ENCODE data around the gene KIAA0232.
A peak's percentile ranks its signal among the peaks of the same experiment; 100 is the strongest.
"Not testable (repeated sequence)": the region's sequence is repeated elsewhere in the genome, so short reads cannot be mapped to it uniquely, and the experiment has no call there.

Gene KIAA0232

DNA sequence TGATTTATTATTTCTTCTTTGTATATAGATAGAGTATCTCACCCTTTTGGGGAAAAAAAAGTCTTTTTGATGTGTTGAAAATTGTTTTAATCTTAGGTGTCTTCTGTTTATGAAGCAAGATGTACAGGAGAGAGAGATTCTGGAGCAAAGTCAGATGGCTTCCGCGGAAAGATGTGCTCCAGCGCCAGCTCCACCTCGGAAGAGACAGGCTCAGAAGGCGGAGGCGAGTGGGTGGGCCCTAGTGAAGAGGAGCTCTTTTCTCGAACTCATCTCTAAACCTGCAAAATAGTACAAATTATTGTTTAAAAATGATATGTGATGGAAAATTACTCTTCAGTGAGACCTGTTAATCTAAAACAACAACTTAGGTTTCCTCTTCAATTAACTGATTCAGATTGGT lies 98.2 kb downstream of the KIAA0232 start:
- DNase-seq (ENCODE audit: low spot score) (no peak), FAIRE-seq (no peak)

DNA sequence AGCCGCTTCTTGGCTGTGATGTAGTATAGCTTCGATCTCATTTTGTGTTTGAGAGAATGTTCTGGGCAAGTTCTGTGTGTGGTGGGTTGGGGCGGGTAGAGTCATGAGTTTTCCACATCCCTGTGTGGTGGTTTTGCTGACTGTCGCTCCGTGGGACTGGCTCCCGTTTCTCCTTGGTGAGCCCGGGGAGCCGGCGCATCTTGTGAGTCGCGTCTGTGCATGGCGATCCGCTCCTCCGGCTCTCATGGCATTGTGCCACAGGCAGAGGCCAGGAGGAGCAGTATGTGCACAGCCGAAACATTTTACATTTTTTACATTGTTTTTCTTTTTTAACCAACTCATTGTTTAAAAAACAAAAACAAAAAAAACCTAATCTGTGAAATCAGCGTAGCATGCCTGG lies 99.4 kb downstream of the KIAA0232 start:
- DNase-seq (ENCODE audit: low spot score) (no peak), FAIRE-seq (no peak)

DNA sequence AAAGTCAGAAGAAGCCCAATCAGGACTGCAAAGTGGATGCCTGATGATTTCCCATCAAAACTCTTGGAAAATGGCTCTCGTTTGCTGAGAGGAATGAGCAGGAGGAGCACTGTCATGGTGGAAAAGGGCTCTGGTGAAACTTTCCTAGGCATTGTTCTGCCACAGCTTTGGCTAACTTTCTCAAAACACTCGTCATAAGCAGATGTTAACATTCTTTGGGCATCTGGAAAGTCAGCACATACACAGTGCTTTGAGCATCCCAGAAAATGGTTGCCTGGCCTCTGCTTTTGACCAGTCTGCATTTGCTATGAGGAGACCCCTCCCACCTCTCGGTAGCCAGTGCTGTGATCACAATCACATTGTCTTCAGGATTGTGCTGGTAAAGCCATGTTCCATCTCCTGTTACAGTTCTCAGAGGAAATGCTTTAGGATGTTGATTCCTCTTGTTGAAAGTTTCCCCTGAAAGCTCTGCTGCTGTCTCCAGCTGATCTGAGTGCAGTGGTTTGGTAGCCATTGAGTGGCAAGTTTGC lies 101.9 kb downstream of the KIAA0232 start:
- DNase-seq (ENCODE audit: low spot score), result no peak
- no peak for FAIRE-seq

DNA sequence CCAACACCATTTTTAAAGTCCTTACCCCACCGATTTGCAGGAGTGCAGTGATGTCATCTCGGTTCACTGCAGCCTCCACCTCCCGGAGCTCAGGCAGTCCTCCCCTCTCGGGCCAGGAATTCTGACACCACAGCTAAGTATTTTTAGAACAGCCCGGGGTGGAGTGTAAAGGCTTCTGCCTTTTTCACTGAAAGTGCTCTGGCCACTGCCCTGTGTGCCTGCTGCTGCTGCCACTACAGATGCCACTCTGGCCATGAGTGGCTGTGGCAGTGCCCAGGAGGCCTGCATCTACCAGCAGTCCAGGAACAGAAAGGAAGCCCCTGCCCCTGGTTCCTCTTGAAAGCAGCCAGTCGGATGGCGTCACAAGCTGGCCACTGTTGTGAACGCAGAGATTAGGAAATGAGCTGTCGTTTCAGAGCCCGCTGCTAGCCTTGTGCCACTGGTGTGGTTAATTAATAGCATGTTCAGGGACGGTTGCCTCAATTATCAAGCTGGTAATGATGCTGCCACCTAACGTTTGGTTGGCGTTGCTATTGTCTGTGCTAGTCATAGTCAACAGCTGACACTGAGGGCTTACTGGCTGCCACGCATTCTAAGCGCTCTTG lies 103.5 kb downstream of the KIAA0232 start:
- peak; percentile 71 for FAIRE-seq
- peak; percentile 76 for DNase-seq (ENCODE audit: low spot score)

DNA sequence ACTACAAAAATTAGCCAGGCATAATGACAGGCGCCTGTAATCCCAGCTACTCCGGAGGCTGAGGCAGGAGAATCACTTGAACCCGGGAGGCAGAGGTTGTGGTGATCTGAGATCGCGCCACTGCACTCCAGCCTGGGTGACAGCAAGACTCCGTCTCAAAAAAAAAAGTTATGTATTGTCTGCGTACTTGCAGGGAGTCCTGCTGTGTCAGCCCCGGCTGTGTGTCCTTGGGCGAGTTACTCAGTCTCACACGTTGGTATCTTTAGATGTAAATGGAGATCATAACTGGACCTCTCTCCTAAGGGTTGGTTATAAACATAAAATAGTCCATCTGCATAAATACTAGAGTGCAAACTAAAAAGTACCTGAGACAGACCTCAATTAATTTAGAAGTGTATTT lies 104.4 kb downstream of the KIAA0232 start:
- DNase-seq (ENCODE audit: low spot score) (no peak), FAIRE-seq (no peak)

DNA sequence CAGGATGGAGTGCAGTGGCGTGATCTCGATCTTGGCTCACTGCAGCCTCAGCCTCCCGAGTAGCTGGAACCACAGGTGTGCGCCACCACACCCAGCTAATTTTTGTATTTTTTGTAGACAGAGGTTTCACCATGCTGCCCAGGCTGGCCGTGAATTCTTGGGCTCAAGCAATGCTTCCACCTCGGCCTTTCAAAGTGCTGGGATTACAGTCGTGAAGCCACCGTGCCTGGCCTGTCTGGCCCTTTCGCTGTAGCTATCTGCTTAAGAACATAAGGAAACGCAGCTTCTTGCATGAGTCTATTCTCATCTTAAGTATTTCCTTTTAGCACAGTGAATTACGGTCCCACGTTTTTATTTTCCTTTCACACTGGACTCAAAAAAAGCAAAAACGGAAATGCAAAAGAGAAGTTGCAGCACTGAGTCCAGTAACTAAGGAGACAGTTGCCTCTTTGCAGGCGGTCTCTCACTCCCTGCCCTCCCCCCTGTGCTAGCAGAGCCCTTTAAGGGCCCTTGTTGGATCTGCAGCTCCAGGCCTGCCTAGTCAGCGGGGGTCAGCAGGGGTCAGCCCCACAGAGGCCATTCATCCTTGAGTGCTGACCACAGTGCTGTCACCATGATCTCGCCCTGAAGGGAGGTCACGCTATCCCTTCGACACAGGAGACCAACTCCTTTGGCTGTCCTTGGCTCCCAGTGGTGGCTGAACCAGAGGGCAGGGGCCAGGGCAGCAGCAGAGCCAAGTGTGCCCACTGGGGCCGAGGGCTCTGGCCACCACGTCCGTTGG lies 105.3 kb downstream of the KIAA0232 start:
- FAIRE-seq, result no peak

DNA sequence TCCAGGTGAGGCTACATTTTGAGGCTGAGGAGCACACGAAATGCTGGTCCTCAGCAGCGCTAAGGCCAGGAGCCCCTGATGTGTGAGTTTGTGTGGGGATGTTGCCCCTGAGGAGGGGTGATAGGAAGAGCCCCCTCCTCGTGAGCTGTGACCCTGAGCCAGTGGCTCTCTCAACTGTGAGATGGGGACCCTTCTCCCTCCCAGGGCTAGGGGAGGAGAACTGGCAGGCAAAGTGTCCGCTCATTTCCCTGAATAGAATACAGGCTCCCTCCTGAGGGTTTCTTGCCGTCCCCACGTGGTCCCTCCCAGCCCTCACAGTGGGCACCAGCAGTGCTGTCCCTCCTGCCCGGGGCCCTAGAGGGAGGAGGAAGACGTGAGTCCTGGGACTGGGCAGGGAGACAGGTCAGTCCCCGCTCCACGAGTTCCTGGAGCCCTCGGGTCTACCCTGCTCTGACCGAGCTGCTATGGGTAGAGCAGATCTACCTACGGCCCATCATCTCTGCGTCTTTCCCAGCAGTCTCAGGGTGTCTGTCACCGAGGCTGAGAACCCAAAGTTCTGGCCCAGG lies 106.1 kb downstream of the KIAA0232 start:
- DNase-seq (ENCODE audit: low spot score), result no peak
- FAIRE-seq, result no peak

More for the DNA sequence above, 105.3 kb downstream of the KIAA0232 start:
- DNase-seq (ENCODE audit: low spot score), result peak; percentile 66

DNA sequence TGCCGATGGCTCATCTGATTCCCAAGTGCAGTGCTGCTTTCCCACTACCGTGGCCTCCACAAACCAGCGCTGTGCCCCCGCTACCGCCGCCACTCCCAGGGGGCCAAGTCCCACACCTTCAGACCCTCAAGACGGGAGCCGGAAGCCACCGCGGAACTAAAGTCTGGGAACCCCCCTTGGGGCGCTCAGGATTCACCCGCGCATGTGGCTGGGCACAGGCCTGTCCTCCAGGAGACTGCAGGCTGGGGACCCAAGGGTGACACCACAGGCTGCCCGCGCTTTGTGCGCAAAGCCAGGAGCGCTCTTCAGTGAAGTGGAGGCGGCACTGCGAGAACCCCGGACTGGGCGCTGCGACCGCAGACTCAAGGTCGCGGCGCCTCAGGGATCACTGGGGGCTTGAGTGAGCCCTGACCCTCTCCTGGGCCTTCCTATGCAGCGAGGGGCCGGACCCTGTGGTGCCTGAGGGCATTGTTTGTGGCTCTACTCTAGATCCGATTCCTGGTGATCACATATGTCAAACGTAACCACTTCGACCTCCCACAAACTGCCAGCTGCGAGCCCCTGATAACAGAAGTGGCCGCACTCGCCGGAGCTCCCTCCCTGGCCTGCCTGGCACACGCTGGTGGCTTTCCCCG lies 106.7 kb downstream of the KIAA0232 start:
- no peak for DNase-seq (ENCODE audit: low spot score)
- no peak for FAIRE-seq

DNA sequence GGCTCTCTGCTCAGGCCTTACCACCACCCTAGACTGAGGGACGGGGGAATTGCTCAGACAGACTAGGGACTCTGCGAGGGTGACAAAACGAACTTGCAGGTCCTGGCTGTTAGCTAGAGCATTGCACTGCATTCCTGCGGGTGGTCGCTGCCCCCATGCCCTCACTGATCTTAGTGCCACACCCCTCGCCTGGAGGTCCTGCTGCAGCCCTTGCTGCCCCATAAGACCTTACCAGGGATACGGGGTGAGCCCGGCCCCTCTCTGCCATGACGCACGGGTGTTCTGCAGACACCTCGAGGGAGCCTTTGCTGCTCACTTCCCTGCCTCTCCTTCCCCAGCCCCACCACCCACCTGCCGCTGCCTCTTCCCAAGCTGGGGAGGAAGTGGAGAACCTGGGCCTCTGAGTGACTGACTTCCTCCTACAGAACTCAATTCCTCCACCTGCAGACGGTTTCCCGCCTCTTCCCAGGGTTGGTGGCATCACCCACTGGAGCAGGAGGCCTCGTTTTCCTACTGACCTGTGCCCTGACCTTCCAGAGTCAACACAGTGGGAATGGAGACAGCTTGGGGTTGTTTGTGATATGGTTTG lies 107.3 kb downstream of the KIAA0232 start:
- FAIRE-seq, result no peak
- no peak for DNase-seq (ENCODE audit: low spot score)

DNA sequence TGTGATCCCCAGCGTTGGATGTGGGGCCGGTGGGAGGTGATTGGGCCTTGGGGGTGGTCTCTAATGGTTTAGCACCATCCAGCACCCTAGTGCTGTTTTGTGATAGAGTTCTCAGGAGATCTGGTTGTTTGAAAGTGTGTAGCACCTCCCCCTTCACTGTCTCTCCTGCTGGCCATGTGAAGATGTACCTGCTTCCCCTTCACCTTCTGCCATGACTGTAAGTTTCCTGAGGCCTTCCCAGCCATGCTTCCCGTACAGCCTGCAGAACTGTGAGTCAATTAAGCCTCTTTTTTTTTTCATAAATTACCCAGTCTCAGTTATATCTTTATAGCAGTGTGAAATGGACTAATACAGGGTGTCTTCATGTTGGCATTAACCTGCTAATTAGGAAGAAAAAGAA lies 107.8 kb downstream of the KIAA0232 start:
- DNase-seq (ENCODE audit: low spot score) (no peak), FAIRE-seq (no peak)

DNA sequence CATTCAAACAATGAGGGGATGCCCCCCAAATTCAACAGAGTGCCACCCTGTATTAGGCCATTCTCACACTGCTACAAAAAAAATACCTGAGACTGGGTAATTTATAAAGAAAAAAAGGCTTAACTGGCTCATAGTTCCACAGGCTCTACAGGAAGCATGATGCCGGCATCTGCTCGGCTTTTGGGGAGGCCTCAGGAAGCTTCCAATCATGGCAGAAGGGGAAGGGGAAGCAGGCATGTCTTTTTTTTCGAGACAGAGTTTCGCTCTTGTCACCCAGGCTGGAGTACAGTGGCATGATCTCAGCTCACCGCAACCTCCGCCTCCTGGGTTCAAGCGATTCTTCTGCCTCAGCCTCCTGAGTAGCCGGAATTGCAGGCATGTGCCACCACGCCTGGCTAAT lies 108.4 kb downstream of the KIAA0232 start:
- DNase-seq (ENCODE audit: low spot score); FAIRE-seq: not testable (repeated sequence)

DNA sequence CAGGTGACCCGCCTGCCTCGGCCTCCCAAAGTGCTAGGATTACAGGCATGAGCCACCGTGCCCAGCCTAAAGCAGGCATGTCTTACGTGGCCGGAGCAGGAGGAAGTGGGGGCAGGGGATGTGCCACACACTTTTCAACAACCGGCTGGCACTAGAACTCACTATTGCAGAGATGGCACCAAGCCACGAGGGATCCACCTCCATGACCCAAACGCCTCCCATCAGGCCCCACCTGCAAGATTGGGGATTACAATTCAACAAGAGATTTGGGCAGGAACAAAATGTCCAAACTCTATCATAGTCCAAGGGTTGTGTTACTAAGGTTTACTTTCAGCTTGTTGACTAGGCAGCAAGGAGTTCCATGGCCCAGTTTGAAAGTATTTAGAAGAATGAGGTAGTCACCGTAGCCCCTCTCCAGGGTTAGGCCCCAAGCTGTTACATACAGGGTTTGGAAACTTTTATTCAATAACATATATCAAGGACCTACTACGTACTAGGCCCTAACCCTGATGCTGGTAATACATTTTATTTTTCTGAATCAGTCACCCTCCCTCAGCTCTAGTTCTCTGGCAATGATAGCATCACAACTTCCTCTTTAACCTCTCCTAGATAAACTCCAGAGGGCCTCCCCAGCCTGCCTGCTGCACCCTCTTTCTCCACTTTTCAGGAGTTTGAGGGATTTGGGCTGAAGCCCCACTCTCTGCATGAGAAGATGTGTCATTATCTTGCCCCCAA lies 109.1 kb downstream of the KIAA0232 start:
- no peak for FAIRE-seq

DNA sequence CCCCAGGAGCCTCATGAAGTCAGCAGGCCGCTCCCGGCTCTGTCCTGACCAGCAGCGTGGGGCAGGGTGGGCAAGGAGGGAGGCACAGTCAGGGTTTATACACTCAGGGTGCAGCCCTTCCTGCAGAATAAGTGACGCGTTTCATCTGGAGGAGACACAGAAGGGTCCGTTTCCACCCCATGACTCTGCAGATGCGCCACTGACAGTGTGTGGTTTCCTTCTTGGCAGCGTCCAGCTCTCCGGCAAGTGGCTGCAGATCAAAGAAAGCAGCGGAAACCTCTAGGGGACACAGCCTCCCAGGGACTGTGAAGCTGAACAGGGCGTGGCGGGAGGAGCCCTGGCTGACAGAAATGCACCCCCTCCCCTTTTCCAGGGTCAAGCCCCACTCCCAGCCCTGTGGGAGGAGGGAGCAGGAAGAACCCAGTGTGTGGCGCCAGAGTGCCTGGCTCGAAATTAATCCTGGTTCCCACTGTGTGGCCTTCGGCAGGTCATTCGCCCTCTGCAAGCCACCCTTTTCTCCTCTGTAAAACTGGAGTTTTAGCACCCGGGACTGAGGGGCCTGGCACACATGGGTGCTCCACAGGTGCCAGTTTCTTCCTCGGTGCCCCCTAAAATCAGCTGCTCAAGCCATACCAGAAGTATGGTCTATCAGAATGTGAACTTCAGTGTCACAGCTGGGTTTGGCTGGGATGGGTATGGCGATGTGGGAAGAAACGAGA lies 109.8 kb downstream of the KIAA0232 start:
- FAIRE-seq (peak; percentile 79), DNase-seq (ENCODE audit: low spot score) (peak; percentile 83)

More for the DNA sequence above, 109.1 kb downstream of the KIAA0232 start:
- DNase-seq (ENCODE audit: low spot score), result no peak

DNA sequence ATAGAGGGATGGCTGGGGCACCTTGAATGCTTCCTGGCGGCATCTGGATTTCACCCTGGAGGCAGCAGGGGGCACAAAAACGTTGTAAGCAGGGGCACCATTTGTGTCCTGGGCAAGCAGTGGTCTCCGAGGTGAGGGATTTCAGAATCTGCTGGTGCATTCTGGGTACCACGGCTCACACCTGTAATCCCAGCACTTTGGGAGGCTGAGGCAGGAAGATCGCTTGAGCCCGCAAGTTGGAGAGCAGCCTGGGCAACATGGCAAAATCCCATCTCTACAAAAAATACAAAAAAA lies 110.3 kb downstream of the KIAA0232 start:
- no peak for DNase-seq (ENCODE audit: low spot score)
- FAIRE-seq, result no peak

DNA sequence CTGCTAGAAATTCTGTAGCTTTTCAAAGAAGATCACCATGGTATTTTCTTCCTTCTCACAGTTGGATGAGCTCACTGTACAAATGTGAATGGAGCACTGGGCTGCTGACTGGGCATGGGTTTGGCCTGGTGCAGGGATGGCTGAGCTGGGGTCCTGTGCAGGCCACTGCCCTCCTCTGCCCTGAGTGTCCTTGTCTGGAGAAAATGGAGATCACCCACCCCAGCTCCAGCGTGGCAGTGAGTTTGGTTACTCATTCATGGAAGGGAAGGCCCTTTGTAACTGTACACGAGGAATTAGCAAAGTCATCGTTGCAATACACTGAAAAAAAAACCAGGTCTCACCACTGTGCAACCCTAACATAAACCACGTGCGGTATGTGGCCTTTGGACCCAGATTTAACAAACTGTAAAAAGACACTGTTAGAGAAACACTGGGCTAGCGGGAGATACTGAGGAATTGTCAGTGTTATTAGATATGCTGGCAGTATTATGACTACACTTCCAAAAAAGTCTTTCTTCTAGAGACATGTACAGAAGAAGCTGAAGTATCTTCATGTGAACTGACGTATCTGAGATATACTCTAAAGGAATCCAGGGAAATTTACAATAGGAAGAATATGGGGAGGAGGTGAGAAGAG lies 111.0 kb downstream of the KIAA0232 start:
- FAIRE-seq (peak; percentile 87), DNase-seq (ENCODE audit: low spot score) (peak; percentile 77)

DNA sequence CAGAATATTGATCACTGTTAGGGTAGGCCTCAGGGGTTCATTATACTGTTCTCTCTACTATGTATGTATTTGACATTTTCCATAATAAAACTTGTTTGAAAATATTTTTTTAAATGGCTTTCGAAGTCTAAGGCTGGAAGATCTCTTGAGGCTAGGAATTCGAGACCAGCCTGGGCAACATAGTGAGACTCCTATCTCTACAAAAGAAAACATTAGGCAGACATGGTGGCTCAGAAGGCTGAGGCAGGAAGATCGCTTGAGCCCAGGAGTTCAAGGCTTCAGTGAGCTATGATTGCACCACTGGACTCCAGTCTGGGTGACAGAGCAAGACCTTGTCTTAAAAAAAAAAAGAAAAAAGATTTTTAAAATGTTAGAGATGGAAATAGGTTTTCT lies 111.6 kb downstream of the KIAA0232 start:
- DNase-seq (ENCODE audit: low spot score) (no peak), FAIRE-seq (no peak)

DNA sequence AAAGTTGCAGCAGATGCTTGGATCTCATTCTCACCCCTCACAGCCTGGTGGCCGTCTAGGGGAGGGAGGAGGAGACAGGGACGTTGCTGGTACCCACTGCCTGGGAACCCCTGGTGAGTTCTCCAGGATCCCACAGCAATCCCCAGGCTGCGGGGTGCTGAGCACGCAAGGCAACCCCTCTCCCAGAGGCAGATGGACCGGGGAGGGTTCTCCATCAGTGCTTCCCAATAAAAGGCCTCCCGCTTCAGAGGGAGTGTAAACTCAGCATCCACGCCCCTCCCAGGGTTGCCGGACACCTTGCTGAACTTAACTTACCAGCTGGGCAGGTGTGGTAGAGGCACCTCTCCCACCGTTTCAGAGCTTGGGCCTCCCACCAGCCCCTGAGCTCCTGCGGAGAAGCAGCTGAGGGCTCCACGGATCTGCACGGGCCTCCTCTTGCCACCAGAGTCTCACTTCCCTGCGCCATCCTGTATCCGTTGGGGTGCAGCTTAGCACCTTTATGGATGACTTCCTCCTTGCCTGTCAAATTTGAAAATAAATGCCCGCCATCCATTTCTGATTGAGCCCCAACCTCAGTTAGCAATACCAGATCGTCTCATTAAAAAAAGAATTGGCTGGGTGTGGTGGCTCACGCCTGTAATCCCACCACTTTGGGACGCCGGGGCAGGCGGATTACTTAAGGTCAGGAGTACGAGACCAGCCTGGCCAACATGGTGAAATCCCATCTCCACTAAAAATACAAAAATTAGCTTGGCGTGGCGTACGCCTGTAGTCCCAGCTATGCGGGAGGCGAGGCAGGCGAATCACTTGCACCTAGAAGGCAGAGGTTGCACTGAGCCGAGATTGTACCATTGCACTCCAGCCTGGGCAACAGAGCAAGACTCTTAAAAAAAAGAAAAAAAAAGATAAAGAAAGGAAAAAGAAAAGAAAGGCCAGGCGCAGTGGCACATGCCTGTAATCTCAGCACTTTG lies 112.3 kb downstream of the KIAA0232 start:
- FAIRE-seq, result no peak

DNA sequence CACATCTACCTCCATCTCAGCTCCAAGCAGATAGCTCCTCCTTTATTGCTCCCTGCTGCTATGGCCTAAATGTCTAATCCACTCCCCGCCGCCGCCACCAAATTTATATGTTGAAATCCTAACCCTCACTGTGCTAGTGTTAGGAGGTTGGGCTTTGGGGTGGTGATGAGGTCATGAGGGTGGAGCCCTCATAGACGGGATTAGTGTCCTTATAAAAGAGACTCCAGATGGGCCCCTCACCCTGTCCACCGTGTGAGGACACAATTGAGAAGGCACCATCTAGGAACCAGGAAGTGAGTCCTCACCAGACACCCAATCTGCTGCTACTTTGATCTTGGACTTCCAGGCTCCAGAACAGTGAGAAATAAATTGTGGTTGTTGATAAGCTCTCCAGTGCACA lies 113.5 kb downstream of the KIAA0232 start:
- DNase-seq (ENCODE audit: low spot score) (no peak), FAIRE-seq (no peak)

More for the DNA sequence above, 112.3 kb downstream of the KIAA0232 start:
- DNase-seq (ENCODE audit: low spot score), result no peak

DNA sequence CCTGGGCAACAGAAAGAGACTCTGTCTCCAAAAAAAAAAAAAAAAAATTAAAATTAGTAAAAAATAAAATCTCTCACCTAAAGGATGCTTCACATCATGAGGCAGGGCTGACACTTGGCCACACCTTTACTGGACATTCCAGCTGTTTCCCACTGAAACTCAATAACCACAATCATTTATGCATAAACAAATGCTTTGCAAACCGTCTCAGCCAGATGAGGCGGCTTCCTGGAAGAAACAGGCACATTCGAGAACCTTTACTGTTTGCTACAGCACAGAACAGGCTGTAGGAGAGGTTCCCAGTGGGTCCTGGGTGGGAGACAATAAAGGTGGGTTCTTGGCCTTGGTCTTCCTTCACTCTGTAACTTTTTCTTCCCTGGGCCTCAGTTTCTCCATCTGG lies 116.2 kb downstream of the KIAA0232 start:
- FAIRE-seq (no peak), DNase-seq (ENCODE audit: low spot score) (no peak)

Measured in RCC 7860 (cell line).